ENCODE data around the gene PHLDA3. TPM values are rescaled to one million over a fixed set of nuclear protein-coding genes. Genes with fewer than 3 reads are reported as not detected.

The PHLDA3 gene
- total and polyA plus RNA-seq, 2 of the 4 experiments (the other 2 are of a cell fraction): 41.6 to 102 TPM

- no peak overlapping the region for H3K27ac ChIP-seq (ENCODE audit: insufficient read depth, low read length)
- H4K91ac ChIP-seq (ENCODE audit: insufficient read depth, low read depth, low read length): no peak overlapping the region
- ATAC-seq (ENCODE audit: low read depth) (no peak), DNase-seq (no peak)
- no peaks in the 10 kb centered on the region for H3K4me1 ChIP-seq (ENCODE audit: control insufficient read depth, insufficient read depth, low read length)
- H3K9me1 ChIP-seq (ENCODE audit: insufficient read depth, low read length): no peaks in the 10 kb centered on the region; the same call in 1 of the 2 replicates
- H3K4ac ChIP-seq (ENCODE audit: low read depth, low read length): no peak overlapping the region
- 100% methylated on average over 1 of the region's 6 CpGs; no CpG with 5 or more reads in 1 of the 2 experiments for WGBS, 2 experiments (ENCODE audit: extremely low coverage in 2 of 2, insufficient read length in 1 of 2)
- in situ Hi-C loops (cut with MboI; ENCODE audit: low sequenced_read_pairs) (no loop called here), intact Hi-C loops (cut with micrococcal nuclease) (no loop called here), dilution Hi-C loops (cut with HindIII; ENCODE audit: low sequenced_read_pairs, unreplicated experiment) (no loop called here)
- no peak overlapping the region for H4K5ac ChIP-seq (ENCODE audit: low read depth, low read length)
- no peak overlapping the region for H3K23ac ChIP-seq (ENCODE audit: low read depth, low read length)
- H3K56ac ChIP-seq (ENCODE audit: extremely low read depth, insufficient read depth, low read length): no peak overlapping the region
- no peak overlapping the region for H2AK9ac ChIP-seq (replicated peaks; ENCODE audit: low read depth, low read length, poor library complexity)
- TF ChIP-seq RAD21 (IDR thresholded peaks at IDR 0.05; ENCODE audit: low read length) (no peak), FOS (IDR thresholded peaks at IDR 0.05; ENCODE audit: low read depth, low read length) (no peak), CTCF (conservative IDR thresholded peaks at IDR 0.05; ENCODE audit: low read depth, low read length) (no peak), CEBPB (IDR thresholded peaks at IDR 0.05; ENCODE audit: low read depth, low read length) (no peak), MAZ (IDR thresholded peaks at IDR 0.05; ENCODE audit: borderline replicate concordance, low read depth, low read length) (no peak), BHLHE40 (IDR thresholded peaks at IDR 0.05; ENCODE audit: low read depth, low read length) (no peak), RCOR1 (IDR thresholded peaks at IDR 0.05; ENCODE audit: insufficient replicate concordance, low read length) (no peak), MXI1 (IDR thresholded peaks at IDR 0.05; ENCODE audit: borderline replicate concordance, low read depth, low read length) (no peak), POLR2A (IDR thresholded peaks at IDR 0.05; ENCODE audit: low read depth, low read length) (no peak), USF2 (IDR thresholded peaks at IDR 0.05; ENCODE audit: low read depth, low read length) (no peak), SMC3 (IDR thresholded peaks at IDR 0.05; ENCODE audit: low read depth, low read length) (no peak), CHD1 (IDR thresholded peaks at IDR 0.05; ENCODE audit: low read depth, low read length) (no peak), ELK1 (IDR thresholded peaks at IDR 0.05; ENCODE audit: borderline replicate concordance, low read depth, low read length) (no peak), MAFK (IDR thresholded peaks at IDR 0.05; ENCODE audit: low read depth, low read length) (no peak), RFX5 (IDR thresholded peaks at IDR 0.05; ENCODE audit: low read depth, low read length) (no peak), NFE2L2 (IDR thresholded peaks at IDR 0.05; ENCODE audit: low read depth, low read length) (no peak)
- no TSS peak for BruUV-seq (replicated peaks)
- no peak overlapping the region for H2AFZ ChIP-seq (replicated peaks; ENCODE audit: low read length, poor library complexity)
- no peak overlapping the region for H2BK15ac ChIP-seq (ENCODE audit: low read depth, low read length)
- no peak overlapping the region for H3K4me3 ChIP-seq (ENCODE audit: insufficient read depth, low read depth, low read length)
- no peak overlapping the region for H4K8ac ChIP-seq (ENCODE audit: low read depth in 2 of 2, low read length in 2 of 2)
- H2BK120ac ChIP-seq (ENCODE audit: low read depth, low read length): no peak overlapping the region
- no peak overlapping the region for H3K9ac ChIP-seq (ENCODE audit: low read depth, low read length)
- H3K79me1 ChIP-seq (ENCODE audit: low read depth in 1 of 2, low read length in 2 of 2): no peaks in the 10 kb centered on the region
- peaks cover 5% of the 10 kb centered on the region for H3K9me3 ChIP-seq (ENCODE audit: control insufficient read depth, insufficient read depth, low read length)
- no peaks in the 10 kb centered on the region for H4K20me1 ChIP-seq (ENCODE audit: insufficient read depth, low read length)
- CTCF ChIA-PET: no interaction called here
- H3K36me3 ChIP-seq (ENCODE audit: control insufficient read depth, insufficient read depth, low read length): no peaks in the 10 kb centered on the region
- no peak overlapping the region for H2AK5ac ChIP-seq (ENCODE audit: low read depth, low read length)
- no peak overlapping the region for H3K14ac ChIP-seq (replicated peaks; ENCODE audit: low read depth, low read length)
- POLR2A ChIA-PET (ENCODE audit: unreplicated experiment): no interaction called here
- H3K4me2 ChIP-seq (ENCODE audit: low read depth, low read length): no peak overlapping the region
- no peak overlapping the region for H2BK5ac ChIP-seq (ENCODE audit: low read depth, low read length, poor library complexity, severe bottlenecking)
- H3K18ac ChIP-seq (ENCODE audit: low read depth, low read length): no peak overlapping the region
- peaks cover 34% of the 10 kb centered on the region for H3K27me3 ChIP-seq (ENCODE audit: control insufficient read depth, insufficient read depth, low read length)
- no peak overlapping the region for H2BK20ac ChIP-seq (ENCODE audit: low read depth, low read length)
Measured at GRCh38 chr1:201423655-201424054, 45.3 kb downstream of the PHLDA3 start.
